ENCODE measurements around the gene ANKRD12. TPM values are rescaled to one million over a fixed set of nuclear protein-coding genes. Genes with fewer than 3 reads are reported as not detected.
"Not testable (repeated sequence)": the region's sequence is repeated elsewhere in the genome, so short reads cannot be mapped to it uniquely, and the experiment has no call there.

The ANKRD12 gene
- total and polyA plus RNA-seq, 7 donors, result 5.1 to 132 (median 88.5) TPM

GRCh38 chr18:9156604-9157249, 20.1 kb downstream of the ANKRD12 start:
- Histone ChIP-seq H3K27ac (no peak overlapping the region), H3K9me3 (no peaks in the 10 kb centered on the region), H3K4me3 (no peak overlapping the region), H3K4me1 (peaks cover 0 to 58% (median 28%) of the 10 kb centered on the region in 4 donors), H3K27me3 (no peaks in the 10 kb centered on the region), H3K36me3 (no peaks in the 10 kb centered on the region)
- WGBS, 2 donors, result 93 to 99% methylated on average over 4 of the region's 4 CpGs
- intact Hi-C loops (cut with DNase I), result no loop called here
- no peak for DNase-seq
- no peak for TF ChIP-seq POLR2AphosphoS5 (IDR thresholded peaks at IDR 0.05)
- no peak for TF ChIP-seq EP300 (IDR thresholded peaks at IDR 0.05)
- no peak for TF ChIP-seq CTCF (IDR thresholded peaks at IDR 0.05)
- no peak for TF ChIP-seq POLR2A (IDR thresholded peaks at IDR 0.05)

DNA sequence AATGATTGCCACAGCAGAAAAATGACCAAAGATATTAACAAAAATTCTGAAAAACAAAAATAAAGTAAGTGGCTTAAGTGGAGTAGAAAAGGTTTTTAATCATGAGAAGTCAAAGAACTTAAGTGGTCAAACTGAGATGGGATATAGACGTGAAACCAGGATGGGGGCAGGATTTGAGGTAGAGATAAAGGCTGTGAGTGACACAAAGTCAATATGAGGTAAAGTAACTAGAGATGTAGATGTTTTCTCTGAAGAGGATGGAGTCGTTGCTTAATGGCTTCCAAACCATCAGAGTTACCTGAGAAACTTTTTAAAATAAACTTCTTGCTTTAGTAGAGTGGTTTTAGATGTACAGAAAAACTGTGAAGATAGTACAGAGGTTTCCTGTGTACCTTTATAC, 21.2 kb downstream of the ANKRD12 start:
- H3K27me3 ChIP-seq, result no peaks in the 10 kb centered on the region
- peaks cover 0 to 48% (median 23%) of the 10 kb centered on the region in 4 donors for H3K4me1 ChIP-seq
- DNase-seq, result no peak
- intact Hi-C loops (cut with DNase I), result no loop called here
- no peak overlapping the region for H3K4me3 ChIP-seq
- H3K36me3 ChIP-seq, result no peaks in the 10 kb centered on the region
- 59 to 66% methylated on average over 2 of the region's 2 CpGs for WGBS, 2 donors
- TF ChIP-seq EP300 (IDR thresholded peaks at IDR 0.05) (no peak), POLR2AphosphoS5 (IDR thresholded peaks at IDR 0.05) (no peak), POLR2A (IDR thresholded peaks at IDR 0.05) (no peak), CTCF (IDR thresholded peaks at IDR 0.05) (no peak)
- H3K9me3 ChIP-seq, result no peaks in the 10 kb centered on the region
- H3K27ac ChIP-seq, result no peak overlapping the region

DNA sequence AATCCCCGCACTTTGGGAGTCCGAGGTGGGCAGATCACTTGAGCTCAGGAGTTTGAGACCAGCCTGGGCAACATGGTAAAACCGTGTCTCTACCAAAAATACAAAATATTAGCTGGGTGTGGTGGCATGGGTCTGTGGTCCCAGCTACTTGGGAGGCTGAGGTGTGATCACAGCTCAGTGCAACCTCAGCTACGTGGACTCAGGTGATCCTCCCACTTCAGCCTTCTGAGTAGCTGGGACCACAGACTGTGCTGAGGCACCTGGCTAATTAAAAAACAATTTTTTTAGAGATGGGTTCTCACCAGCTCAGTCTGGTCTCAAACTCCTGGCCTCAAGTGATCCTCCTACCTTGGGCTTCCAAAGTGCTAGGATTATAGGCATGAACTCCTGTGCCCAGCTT, 23.4 kb downstream of the ANKRD12 start:
- Histone ChIP-seq H3K27ac (no peak overlapping the region), H3K4me3 (no peak overlapping the region), H3K27me3 (no peaks in the 10 kb centered on the region), H3K4me1 (peaks cover 0 to 27% (median 11%) of the 10 kb centered on the region in 4 donors), H3K36me3 (no peaks in the 10 kb centered on the region), H3K9me3 (no peaks in the 10 kb centered on the region)
- TF ChIP-seq POLR2A (IDR thresholded peaks at IDR 0.05) (no peak), EP300 (IDR thresholded peaks at IDR 0.05) (no peak), CTCF (IDR thresholded peaks at IDR 0.05) (no peak), POLR2AphosphoS5 (IDR thresholded peaks at IDR 0.05) (no peak)
- intact Hi-C loops (cut with DNase I), result no loop called here
- DNase-seq, result no peak
- 90 to 92% methylated on average over 4 of the region's 4 CpGs for WGBS, 2 donors

GRCh38 chr18:9162663-9163062, 26.1 kb downstream of the ANKRD12 start:
- DNase-seq; intact Hi-C loops (cut with DNase I); H3K27ac ChIP-seq; H3K9me3 ChIP-seq; H3K36me3 ChIP-seq; H3K4me3 ChIP-seq; H3K27me3 ChIP-seq: not testable (repeated sequence)
- 97% methylated on average over 4 of the region's 4 CpGs for WGBS, 2 donors
- H3K4me1 ChIP-seq, result peaks cover 0 to 19% (median 8%) of the 10 kb centered on the region in 4 donors

DNA sequence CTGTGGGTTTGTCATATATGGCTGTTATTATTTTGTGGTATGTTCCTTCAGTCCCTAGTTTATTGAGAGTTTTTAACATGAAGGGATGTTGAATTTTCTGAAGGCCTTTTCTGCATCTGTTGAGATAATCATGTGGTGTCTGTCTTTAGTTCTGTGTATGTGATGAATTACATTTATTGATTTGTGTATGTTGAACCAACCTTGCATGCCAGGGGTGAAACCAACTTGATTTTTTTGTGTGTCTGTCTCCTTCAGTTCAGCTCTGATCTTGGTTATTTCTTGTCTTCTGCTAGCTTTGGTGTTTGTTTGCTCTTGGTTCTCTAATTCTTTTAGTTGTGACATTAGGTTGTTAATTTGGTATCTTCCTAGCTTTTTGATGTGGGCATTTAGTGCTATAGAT, 27.6 kb downstream of the ANKRD12 start:
- H3K36me3 ChIP-seq; H3K27me3 ChIP-seq; H3K9me3 ChIP-seq; H3K27ac ChIP-seq; intact Hi-C loops (cut with DNase I); DNase-seq; H3K4me3 ChIP-seq: not testable (repeated sequence)
- H3K4me1 ChIP-seq, result peaks cover 0 to 11% (median 3%) of the 10 kb centered on the region in 4 donors

GRCh38 chr18:9165883-9166282, 29.3 kb downstream of the ANKRD12 start:
- WGBS, 2 donors, result 97% methylated on average over 3 of the region's 3 CpGs
- DNase-seq; H3K36me3 ChIP-seq; H3K27me3 ChIP-seq; H3K4me3 ChIP-seq; H3K27ac ChIP-seq; H3K4me1 ChIP-seq; intact Hi-C loops (cut with DNase I); H3K9me3 ChIP-seq: not testable (repeated sequence)

DNA sequence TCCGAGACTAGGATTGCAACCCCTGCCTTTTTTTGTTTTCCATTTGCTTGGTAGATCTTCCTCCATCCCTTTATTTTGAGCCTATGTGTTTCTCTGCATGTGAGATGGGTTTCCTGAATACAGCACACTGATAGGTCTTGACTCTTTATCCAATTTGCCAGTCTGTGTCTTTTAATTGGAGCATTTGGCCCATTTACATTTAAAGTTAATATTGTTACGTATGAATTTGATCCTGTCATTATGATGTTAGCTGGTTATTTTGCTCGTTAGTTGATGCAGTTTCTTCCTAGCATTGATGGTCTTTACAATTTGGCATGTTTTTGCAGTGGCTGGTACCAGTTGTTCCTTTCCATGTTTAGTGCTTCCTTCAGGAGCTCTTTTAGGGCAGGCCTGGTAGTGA, 32.9 kb downstream of the ANKRD12 start:
- 88 to 94% methylated on average over 3 of the region's 3 CpGs for WGBS, 2 donors

GRCh38 chr18:9171919-9172318, 35.3 kb downstream of the ANKRD12 start:
- H3K27ac ChIP-seq; DNase-seq; H3K9me3 ChIP-seq; H3K27me3 ChIP-seq; H3K36me3 ChIP-seq; H3K4me3 ChIP-seq; intact Hi-C loops (cut with DNase I): not testable (repeated sequence)
- H3K4me1 ChIP-seq, result peaks cover 0 to 39% (median 26%) of the 10 kb centered on the region in 4 donors
- WGBS, 2 donors, result 96 to 97% methylated on average over 2 to 3 of the region's 3 CpGs

More for the DNA sequence above, 32.9 kb downstream of the ANKRD12 start:
- H3K4me1 ChIP-seq, result peaks cover 0 to 29% (median 16%) of the 10 kb centered on the region in 4 donors
- H3K36me3 ChIP-seq; H3K27ac ChIP-seq; H3K4me3 ChIP-seq; intact Hi-C loops (cut with DNase I); H3K9me3 ChIP-seq; DNase-seq; H3K27me3 ChIP-seq: not testable (repeated sequence)

Data from sigmoid colon (tissue), 7 donors.